GM13977 (cell line): Measurements from ENCODE around the gene HIP1.
A peak's percentile ranks its signal among the peaks of the same experiment; 100 is the strongest.
"Not testable (repeated sequence)": the region's sequence is repeated elsewhere in the genome, so short reads cannot be mapped to it uniquely, and the experiment has no call there.

Experiments
- DNase-seq: peaks from one replicate; pipeline ENCODE4 v3.0.0; 2012; ENCODE audit warnings: low spot score
- in situ Hi-C: fragments of 300-500 bp; cut with MboI; formaldehyde crosslinking; loops from one replicate; pipeline ENCODE4 v1.12.0; 2022; ENCODE audit warnings: low sequenced_read_pairs, low pct_unique_long_range_greater_than_20kb, mixed read lengths, inconsistent platforms; ENCODE audit not compliant: unreplicated experiment
- TF ChIP-seq, protein P1 (sequence below): IDR thresholded peaks from 2 replicates; pipeline ENCODE4 v1.5.1; 2012; ENCODE audit warnings: mild to moderate bottlenecking, control low read depth; ENCODE audit not compliant: insufficient read depth; ENCODE audit errors: extremely low read depth, missing control alignments

The HIP1 gene

DNA sequence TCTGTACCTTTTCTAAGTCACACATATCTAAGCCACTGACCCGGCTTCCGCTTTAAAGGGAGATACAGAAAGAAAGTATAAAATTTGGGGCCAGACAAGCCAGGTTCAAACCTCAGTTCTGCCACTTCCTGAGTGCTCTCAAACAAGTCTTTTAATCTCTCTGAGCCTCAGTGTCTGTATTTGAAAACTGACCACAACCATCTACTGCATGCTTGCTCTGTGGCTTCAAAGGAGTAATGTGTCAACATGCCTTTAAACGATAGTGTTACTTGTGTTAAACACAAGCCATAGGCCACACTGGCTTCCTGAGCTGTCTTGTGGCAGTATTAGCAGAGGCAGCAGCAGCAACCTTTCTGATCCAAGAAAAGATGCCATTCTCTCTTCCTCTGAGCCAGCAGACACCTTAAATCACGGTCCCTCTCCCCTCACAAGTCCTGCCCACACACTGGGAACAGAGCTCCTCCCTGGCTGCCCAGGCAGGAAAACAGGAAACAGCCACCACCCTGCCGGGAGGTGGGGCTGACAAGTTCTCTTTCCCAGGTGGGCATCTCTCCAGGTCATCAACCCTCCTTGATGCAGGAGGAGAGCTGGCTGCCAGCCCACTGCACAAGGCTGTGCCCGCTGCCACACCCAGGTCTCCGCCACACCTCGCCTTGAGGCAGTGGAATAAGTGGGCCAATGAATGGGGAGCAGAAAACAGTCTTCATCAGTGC lies 10.7 kb downstream of the HIP1 start:
- TF ChIP-seq, protein P1, sequence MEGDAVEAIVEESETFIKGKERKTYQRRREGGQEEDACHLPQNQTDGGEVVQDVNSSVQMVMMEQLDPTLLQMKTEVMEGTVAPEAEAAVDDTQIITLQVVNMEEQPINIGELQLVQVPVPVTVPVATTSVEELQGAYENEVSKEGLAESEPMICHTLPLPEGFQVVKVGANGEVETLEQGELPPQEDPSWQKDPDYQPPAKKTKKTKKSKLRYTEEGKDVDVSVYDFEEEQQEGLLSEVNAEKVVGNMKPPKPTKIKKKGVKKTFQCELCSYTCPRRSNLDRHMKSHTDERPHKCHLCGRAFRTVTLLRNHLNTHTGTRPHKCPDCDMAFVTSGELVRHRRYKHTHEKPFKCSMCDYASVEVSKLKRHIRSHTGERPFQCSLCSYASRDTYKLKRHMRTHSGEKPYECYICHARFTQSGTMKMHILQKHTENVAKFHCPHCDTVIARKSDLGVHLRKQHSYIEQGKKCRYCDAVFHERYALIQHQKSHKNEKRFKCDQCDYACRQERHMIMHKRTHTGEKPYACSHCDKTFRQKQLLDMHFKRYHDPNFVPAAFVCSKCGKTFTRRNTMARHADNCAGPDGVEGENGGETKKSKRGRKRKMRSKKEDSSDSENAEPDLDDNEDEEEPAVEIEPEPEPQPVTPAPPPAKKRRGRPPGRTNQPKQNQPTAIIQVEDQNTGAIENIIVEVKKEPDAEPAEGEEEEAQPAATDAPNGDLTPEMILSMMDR, result no peak
- in situ Hi-C loops, result no loop called here
- DNase-seq, result no peak

DNA sequence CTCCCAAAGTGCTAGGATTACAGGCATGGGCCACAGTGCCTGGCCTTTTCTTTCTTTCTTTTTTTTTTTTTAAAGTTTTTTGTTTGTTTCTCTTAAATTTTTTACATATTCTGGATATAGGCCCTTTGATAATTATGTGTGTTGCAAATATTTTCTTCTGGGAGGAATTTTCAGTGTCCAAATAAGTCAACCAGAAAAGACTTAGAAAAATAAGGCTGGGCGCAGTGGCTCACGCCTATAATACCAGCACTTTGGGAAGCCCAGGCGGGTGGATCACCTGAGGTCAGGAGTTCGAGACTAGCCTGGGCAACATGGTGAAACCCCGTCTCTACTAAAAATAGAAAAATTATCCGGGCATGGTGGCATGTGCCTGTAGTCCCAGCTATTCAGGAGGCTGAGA lies 11.4 kb downstream of the HIP1 start:
- DNase-seq, in situ Hi-C loops: not testable (repeated sequence)

DNA sequence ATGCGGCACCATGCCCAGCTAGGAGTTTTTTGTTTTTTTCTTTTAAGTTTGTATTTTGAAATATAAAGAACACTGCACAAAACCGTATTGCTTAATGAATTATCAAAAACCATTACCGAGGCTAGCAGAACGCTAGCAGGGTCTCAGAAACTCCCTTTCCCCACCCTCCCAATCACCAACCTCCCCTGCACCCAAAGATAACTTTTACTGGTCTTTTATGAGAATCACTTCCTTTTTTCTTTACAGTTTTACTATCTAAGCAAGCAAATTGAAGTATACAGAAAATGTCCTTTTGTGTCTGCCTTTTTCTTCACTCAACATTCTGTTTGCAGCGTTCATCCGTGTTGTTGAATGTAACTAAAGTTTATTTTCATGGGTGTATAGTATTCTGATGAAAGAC lies 13.4 kb downstream of the HIP1 start:
- in situ Hi-C loops, result no loop called here
- DNase-seq, result peak; percentile 40
- TF ChIP-seq, protein P1, result no peak

DNA sequence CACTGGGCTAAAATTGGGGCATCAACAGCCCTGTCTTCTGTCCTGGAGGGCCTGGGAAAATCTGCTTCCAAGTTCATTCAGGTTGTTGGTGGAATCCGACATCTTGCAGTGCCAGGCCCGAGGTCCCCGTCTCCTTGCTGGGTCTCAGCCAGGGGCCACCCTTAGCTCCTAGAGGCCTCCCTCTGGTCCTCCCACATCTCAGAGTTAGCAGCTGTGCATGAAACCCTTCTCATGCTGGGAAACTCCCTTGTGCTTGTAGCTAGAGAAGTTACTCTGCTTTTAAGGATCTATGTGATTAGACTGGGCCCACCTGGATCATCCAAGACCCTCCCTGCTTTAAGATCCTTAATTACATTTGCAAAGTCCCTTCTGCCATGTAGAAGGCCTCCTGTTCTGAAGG lies 15.3 kb downstream of the HIP1 start:
- TF ChIP-seq, protein P1, result no peak
- peak; percentile 52 for DNase-seq
- in situ Hi-C loops, result no loop called here

DNA sequence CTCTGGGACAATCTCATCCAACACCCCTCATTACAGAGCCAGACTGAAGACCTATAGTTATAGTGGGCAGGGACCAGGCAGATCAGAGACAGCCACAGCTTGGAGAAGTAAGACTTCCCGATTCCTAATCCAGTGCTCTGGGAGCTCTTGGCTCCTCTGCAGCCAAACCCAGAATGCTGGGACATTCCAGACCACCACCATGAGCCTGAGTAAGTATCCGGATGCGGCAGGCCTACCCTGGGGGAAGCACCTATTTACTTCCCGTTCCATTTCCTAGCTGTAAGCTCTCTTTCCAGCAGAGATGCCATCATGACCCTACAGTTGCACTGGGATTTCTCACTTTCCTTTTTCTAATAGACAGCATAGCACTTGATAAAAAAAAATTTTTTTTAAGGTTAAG lies 16.4 kb downstream of the HIP1 start:
- in situ Hi-C loops, result no loop called here

DNA sequence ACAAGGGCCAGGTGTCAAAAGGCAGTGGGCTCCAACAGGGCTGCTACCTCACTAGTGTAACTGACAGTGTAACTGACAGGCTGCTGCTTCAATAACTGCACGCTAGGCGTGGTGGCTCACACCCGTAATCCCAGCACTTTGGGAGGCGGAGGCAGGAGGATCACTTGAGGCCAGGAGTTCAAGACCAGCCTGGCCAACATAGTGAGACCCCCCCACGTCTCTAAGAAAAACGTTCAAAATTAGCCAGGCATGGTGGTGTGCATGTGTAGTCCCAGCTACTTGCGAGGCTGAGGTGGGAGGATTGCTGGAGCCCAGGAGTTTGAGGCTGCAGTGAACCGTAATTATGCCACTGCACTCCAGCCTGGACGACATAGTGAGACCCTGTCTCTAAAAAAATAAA lies 16.8 kb downstream of the HIP1 start:
- DNase-seq, in situ Hi-C loops: not testable (repeated sequence)

More for the DNA sequence above, 16.4 kb downstream of the HIP1 start:
- TF ChIP-seq, protein P1, result no peak
- no peak for DNase-seq

DNA sequence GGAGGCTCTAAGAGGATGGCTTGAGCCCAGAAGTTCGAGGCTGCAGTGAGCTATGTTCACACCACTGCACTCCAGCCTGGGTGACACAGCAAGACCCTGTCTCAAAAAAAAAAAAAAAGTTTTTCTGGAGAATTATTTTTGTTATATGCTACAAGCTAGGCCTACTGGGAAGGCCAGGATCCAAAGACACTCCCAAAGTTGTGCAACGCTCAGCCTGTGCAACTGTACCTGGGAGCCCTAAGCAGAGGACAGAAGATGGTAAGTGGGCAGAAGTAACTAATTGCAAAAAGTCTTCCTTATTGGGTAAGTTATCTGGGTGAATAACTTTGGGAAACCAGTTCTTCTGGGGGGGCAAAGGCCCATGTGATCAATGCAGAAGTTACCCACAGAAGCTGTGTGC lies 17.3 kb downstream of the HIP1 start:
- DNase-seq, result no peak
- TF ChIP-seq, protein P1, result no peak
- in situ Hi-C loops, result no loop called here

DNA sequence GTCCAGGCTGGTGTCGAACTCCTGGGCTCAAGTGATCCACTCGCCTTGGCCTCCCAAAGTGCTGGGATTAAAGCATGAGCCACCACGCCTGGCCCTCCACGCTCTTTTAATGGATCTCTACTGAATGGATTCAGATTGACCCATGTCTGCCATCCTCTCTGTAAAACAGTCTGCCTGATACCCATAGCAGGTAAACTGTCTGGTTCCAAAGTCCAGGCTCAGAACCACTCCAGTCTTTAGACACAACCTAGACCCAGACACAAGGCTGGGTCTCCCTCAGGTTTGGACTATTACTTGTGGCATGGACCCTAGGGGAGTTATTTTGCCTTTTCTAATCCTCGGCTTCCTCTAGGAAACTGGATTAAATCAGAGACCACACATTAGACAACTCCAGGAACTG lies 19.1 kb downstream of the HIP1 start:
- DNase-seq, result no peak
- TF ChIP-seq, protein P1, result no peak
- in situ Hi-C loops, result no loop called here
